Right lobe of liver (tissue), 6 donors: ENCODE results near the gene DNER. TPM values are rescaled to one million over a fixed set of nuclear protein-coding genes. Genes with fewer than 3 reads are reported as not detected.

Experiments
- ATAC-seq, 4 donors: fragments of 200-7000 bp; cut with Tn5 transposase; one replicate each; pipeline ENCODE4 v1.9.1; 2020; ENCODE audit warnings: mild to moderate bottlenecking in 4 of 4, moderate library complexity in 4 of 4
- DNase-seq, 3 donors: peaks; one replicate each; pipeline ENCODE4 v3.0.0-alpha.2; 2020
- H3K27ac ChIP-seq, 3 donors: fragments of 200-600 bp; one replicate each; pipeline ENCODE4 v1.8.0; 2022
- H3K27me3 ChIP-seq, 2 donors: fragments of 200-600 bp; one replicate each; pipeline ENCODE4 v1.8.0; 2022
- H3K36me3 ChIP-seq, 4 donors: fragments of 200-600 bp; sonication (generic) in 1 of 4; one replicate each; pipeline versions ENCODE4 v1.5.1 to v1.8.0; 2017 to 2022; ENCODE audit warnings: control low read depth in 1 of 4
- H3K4me1 ChIP-seq, 4 donors: fragments of 200-600 bp; sonication (generic) in 1 of 4; one replicate each; pipeline versions ENCODE4 v1.5.1 to v1.8.0; 2017 to 2022; ENCODE audit warnings: control low read depth in 1 of 4
- H3K4me3 ChIP-seq, 3 donors: fragments of 200-600 bp; one replicate each; pipeline ENCODE4 v1.8.0; 2022
- H3K9me3 ChIP-seq, 4 donors: fragments of 200-600 bp; sonication (generic) in 1 of 4; one replicate each; pipeline versions ENCODE4 v1.5.1 to v1.8.0; 2017 to 2022; ENCODE audit warnings: control low read depth in 1 of 4
- CTCF ChIP-seq, 4 donors: fragments of 200-600 bp in 3 of 4; fragments of 450-650 bp in 1 of 4; IDR thresholded peaks; one replicate each; pipeline versions ENCODE4 v1.5.1 to v1.8.0; 2016 to 2022; ENCODE audit warnings: antibody characterized with exemption in 4 of 4, mild to moderate bottlenecking in 2 of 4
- POLR2A ChIP-seq: fragments of 450-650 bp; IDR thresholded peaks from one replicate; pipeline ENCODE4 v1.6.1; 2017; ENCODE audit warnings: antibody characterized with exemption, mild to moderate bottlenecking
- WGBS: methylation state at CpG from one replicate; pipeline ENCODE4 v1.1.6; 2018; ENCODE audit warnings: low coverage, low lambda C conversion rate; ENCODE audit not compliant: insufficient coverage; ENCODE audit errors: missing lambda C conversion rate; 5-methylcytosine and 5-hydroxymethylcytosine counted together
- intact Hi-C, 2 donors: fragments of 100-400 bp; cut with DNase I; formaldehyde crosslinking; loops; one replicate each; pipeline versions ENCODE4 v1.11.2 to v1.14.1; 2022
- total RNA-seq, 6 experiments: library from RNA; depleted of rRNA in 2 of 6; stranded (reverse); fragments of >200 nt in 2 of 6; fragmentation: NEBNext Ultra II Directional in 3 of 6; extraction: Animal tissue kit (Norgen Biotek cat#: 25700) in 3 of 6; gene quantifications; one replicate each; pipeline versions ENCODE4 v1.1.0 to v1.2.4, GENCODE V29; 2016 to 2023
- donor health status: DM: no; HTN: yes; CAD: no.
- donor health status: DM: no; HTN: no; CAD: no.
- donor health status: DM: no; HTN: no; CAD: no.
- donor health status: DM: no; HTN: yes; CAD: no.
- donor health status: DM: no; HTN: yes; CAD: no.

Gene DNER
- total RNA-seq, 6 experiments from 2014 or later, result 0.13 TPM; not detected in 5

GRCh38 chr2:229422063-229422462 is 292.3 kb downstream of the DNER start:
- H3K4me3 ChIP-seq, result no peak overlapping the region
- intact Hi-C loops, result no loop called here
- H3K9me3 ChIP-seq, result no peaks in the 10 kb centered on the region
- 62% methylated on average over 6 of the region's 6 CpGs for WGBS
- DNase-seq, result no peak
- H3K4me1 ChIP-seq, result no peaks in the 10 kb centered on the region
- H3K27ac ChIP-seq, result no peak overlapping the region
- no peak for ATAC-seq
- H3K27me3 ChIP-seq, result no peaks in the 10 kb centered on the region
- no peak for TF ChIP-seq POLR2A
- no peak for TF ChIP-seq CTCF (IDR thresholded peaks at IDR 0.05)
- H3K36me3 ChIP-seq, result no peaks in the 10 kb centered on the region

GRCh38 chr2:229419158-229419557 is 295.2 kb downstream of the DNER start:
- DNase-seq, result no peak
- Histone ChIP-seq H3K4me3 (no peak overlapping the region), H3K9me3 (no peaks in the 10 kb centered on the region), H3K4me1 (no peaks in the 10 kb centered on the region), H3K36me3 (no peaks in the 10 kb centered on the region), H3K27ac (no peak overlapping the region), H3K27me3 (no peaks in the 10 kb centered on the region)
- intact Hi-C loops, result no loop called here
- no peak for ATAC-seq
- TF ChIP-seq CTCF (IDR thresholded peaks at IDR 0.05), result no peak
- no peak for TF ChIP-seq POLR2A
- 14% methylated on average over 1 of the region's 1 CpG for WGBS

- WGBS, result 42% methylated on average over 7 of the region's 7 CpGs
- H3K4me3 ChIP-seq, result no peak overlapping the region
- DNase-seq (no peak), ATAC-seq (no peak)
- H3K4me1 ChIP-seq, result no peaks in the 10 kb centered on the region
- no peak overlapping the region for H3K27ac ChIP-seq
- no peaks in the 10 kb centered on the region for H3K27me3 ChIP-seq
- no peak for TF ChIP-seq CTCF (IDR thresholded peaks at IDR 0.05)
- H3K9me3 ChIP-seq, result no peaks in the 10 kb centered on the region
- intact Hi-C loops, result no loop called here
- H3K36me3 ChIP-seq, result no peaks in the 10 kb centered on the region
These were observed 296.4 kb downstream of the DNER start for GRCh38 chr2:229417916-229418315.

- DNase-seq (no peak), ATAC-seq (no peak)
- intact Hi-C loops, result no loop called here
- Histone ChIP-seq H3K36me3 (no peaks in the 10 kb centered on the region), H3K27ac (no peak overlapping the region), H3K9me3 (no peaks in the 10 kb centered on the region), H3K27me3 (no peaks in the 10 kb centered on the region), H3K4me1 (no peaks in the 10 kb centered on the region), H3K4me3 (no peak overlapping the region)
- TF ChIP-seq CTCF (IDR thresholded peaks at IDR 0.05) (no peak), POLR2A (no peak)
- 29% methylated on average over 7 of the region's 8 CpGs for WGBS
These were observed 297.2 kb downstream of the DNER start for GRCh38 chr2:229417176-229417575.

- peak; percentile 59 to 86 (median 77) for ATAC-seq
- 23% methylated on average over 5 of the region's 5 CpGs for WGBS
- intact Hi-C loops, result no loop called here
These were observed 298.1 kb downstream of the DNER start for GRCh38 chr2:229416116-229416694.

More at GRCh38 chr2:229416116-229416694, 298.1 kb downstream of the DNER start:
- no peak overlapping the region for H3K4me3 ChIP-seq
- H3K9me3 ChIP-seq, result no peaks in the 10 kb centered on the region
- no peaks in the 10 kb centered on the region for H3K4me1 ChIP-seq
- TF ChIP-seq POLR2A, result no peak
- no peak for TF ChIP-seq CTCF (IDR thresholded peaks at IDR 0.05)
- no peaks in the 10 kb centered on the region for H3K36me3 ChIP-seq
- H3K27me3 ChIP-seq, result no peaks in the 10 kb centered on the region
- H3K27ac ChIP-seq, result peak overlapping the region in 1 of 3 donors; percentile 34
- DNase-seq, result peak in 2 of 3 donors; percentile 31 to 49
